ENCODE results near the gene CDC23. TPM values are rescaled to one million over a fixed set of nuclear protein-coding genes. Genes with fewer than 3 reads are reported as not detected.
"Not testable (repeated sequence)": the region's sequence is repeated elsewhere in the genome, so short reads cannot be mapped to it uniquely, and the experiment has no call there.

Gene CDC23
- polyA plus RNA-seq, 2 donors: 9.0 to 14.4 TPM

DNA sequence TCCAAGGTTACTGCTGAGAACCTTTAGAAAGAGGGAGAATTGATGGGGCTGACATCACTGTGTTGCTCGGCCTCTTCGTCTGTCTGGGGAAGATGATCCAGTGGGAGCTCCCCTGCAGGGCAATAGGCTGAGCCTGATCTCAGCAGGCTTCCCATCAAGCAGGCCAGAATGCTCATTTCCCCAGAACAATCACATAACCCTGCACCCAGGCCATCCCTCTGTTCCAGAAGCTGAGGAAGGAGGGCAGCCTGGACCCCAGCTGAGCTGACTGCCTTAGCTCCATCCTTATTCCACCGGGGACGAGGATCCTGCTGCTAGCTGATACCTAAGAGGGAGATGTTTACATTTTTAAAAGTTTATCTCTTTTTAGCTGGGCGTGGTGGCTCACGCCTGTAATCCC is 11.6 kb upstream of the CDC23 start:
- no peak overlapping the region for H3K4me3 ChIP-seq (ENCODE audit: low read depth in 1 of 2, low read length in 2 of 2)
- H3K4me1 ChIP-seq (ENCODE audit: control insufficient read depth in 2 of 2, insufficient read depth in 2 of 2, low read length in 1 of 2): no peaks in the 10 kb centered on the region
- WGBS, 2 donors: 85 to 86% methylated on average over 6 of the region's 6 CpGs
- H3K27me3 ChIP-seq (ENCODE audit: control insufficient read depth in 1 of 2, insufficient read depth in 2 of 2, low read length in 2 of 2): no peaks in the 10 kb centered on the region
- H3K9me3 ChIP-seq (ENCODE audit: control insufficient read depth in 2 of 2, insufficient read depth in 1 of 2, low read depth in 1 of 2, low read length in 1 of 2): peaks cover 0 to 4% of the 10 kb centered on the region in 2 donors
- no peak overlapping the region for H3K27ac ChIP-seq (ENCODE audit: low read depth in 2 of 2, low read length in 1 of 2)
- H3K36me3 ChIP-seq (ENCODE audit: control insufficient read depth in 2 of 2, insufficient read depth in 2 of 2, low read length in 1 of 2): no peaks in the 10 kb centered on the region

DNA sequence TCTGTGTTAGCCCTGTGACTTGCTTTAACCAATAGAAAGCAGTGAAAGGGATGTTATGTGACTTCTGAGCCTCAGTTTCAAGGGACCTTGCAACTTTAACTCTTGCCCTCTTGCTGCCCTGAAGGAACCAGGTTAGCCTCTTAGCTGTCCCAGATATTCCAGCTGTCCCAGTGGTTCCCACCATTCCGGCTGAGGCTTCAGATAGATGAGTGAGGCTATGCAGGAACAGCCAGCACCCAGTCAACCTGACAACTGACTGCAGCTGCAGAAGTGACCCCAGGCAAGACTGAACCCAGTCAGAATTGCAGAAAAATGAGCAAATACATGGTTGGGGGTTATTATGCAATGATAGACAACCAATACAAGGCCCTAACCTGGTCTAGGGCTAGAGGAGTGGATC is 10.4 kb upstream of the CDC23 start:
- no peaks in the 10 kb centered on the region for H3K36me3 ChIP-seq (ENCODE audit: control insufficient read depth in 2 of 2, insufficient read depth in 2 of 2, low read length in 1 of 2)
- 94 to 96% methylated on average over 1 of the region's 1 CpG for WGBS, 2 donors
- H3K4me1 ChIP-seq (ENCODE audit: control insufficient read depth in 2 of 2, insufficient read depth in 2 of 2, low read length in 1 of 2): no peaks in the 10 kb centered on the region
- no peak overlapping the region for H3K27ac ChIP-seq (ENCODE audit: low read depth in 2 of 2, low read length in 1 of 2)
- H3K9me3 ChIP-seq (ENCODE audit: control insufficient read depth in 2 of 2, insufficient read depth in 1 of 2, low read depth in 1 of 2, low read length in 1 of 2): peaks cover 0 to 4% of the 10 kb centered on the region in 2 donors
- H3K27me3 ChIP-seq (ENCODE audit: control insufficient read depth in 1 of 2, insufficient read depth in 2 of 2, low read length in 2 of 2): no peaks in the 10 kb centered on the region
- no peak overlapping the region for H3K4me3 ChIP-seq (ENCODE audit: low read depth in 1 of 2, low read length in 2 of 2)

DNA sequence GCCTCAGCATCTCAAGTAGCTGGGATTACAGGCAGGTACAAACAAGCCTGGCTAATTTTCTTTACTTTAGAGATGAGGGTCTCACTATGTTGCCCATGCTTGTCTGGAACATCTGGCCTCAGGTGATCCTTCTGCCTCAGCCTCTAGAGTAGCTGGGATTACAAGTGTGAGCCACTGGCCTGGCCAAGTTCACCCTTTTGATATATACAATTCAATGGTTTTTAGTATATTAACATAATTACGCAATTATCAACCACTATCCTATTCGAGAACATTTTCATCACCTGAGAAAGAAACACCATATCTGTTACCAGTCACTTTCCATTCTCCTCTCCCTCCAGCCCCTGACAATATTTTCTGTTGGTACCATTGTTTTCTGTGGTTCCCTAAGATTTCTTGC is 3.7 kb upstream of the CDC23 start:
- Histone ChIP-seq H3K4me1 (ENCODE audit: control insufficient read depth in 2 of 2, insufficient read depth in 2 of 2, low read length in 1 of 2) (no peaks in the 10 kb centered on the region), H3K27ac (ENCODE audit: low read depth in 2 of 2, low read length in 1 of 2) (no peak overlapping the region), H3K27me3 (ENCODE audit: control insufficient read depth in 1 of 2, insufficient read depth in 2 of 2, low read length in 2 of 2) (no peaks in the 10 kb centered on the region), H3K9me3 (ENCODE audit: control insufficient read depth in 2 of 2, insufficient read depth in 1 of 2, low read depth in 1 of 2, low read length in 1 of 2) (no peaks in the 10 kb centered on the region), H3K4me3 (ENCODE audit: low read depth in 1 of 2, low read length in 2 of 2) (no peak overlapping the region), H3K36me3 (ENCODE audit: control insufficient read depth in 2 of 2, insufficient read depth in 2 of 2, low read length in 1 of 2) (no peaks in the 10 kb centered on the region)
- 75 to 83% methylated on average over 2 of the region's 2 CpGs for WGBS, 2 donors

DNA sequence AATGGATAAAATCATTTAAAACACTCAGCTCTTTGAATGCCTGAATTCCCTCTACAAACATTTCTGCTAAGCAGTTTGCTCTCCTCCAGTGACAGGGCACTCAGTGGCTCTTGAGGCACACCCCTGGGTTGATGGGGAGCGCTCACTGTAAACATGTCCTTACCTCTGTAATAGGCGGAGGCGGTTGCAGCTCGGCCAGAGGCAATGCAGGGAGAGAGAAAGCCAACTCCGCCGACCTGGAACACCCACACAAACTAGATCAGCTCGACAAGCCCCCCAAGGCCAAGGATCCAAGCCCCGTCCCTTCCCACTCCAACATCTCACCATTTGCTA is 329 bp downstream of the CDC23 start:
- WGBS, 2 donors: 0% methylated on average over 8 of the region's 8 CpGs
- Histone ChIP-seq H3K36me3 (ENCODE audit: control insufficient read depth in 2 of 2, insufficient read depth in 2 of 2, low read length in 1 of 2) (peaks cover 0 to 6% of the 10 kb centered on the region in 2 donors), H3K4me1 (ENCODE audit: control insufficient read depth in 2 of 2, insufficient read depth in 2 of 2, low read length in 1 of 2) (no peaks in the 10 kb centered on the region), H3K9me3 (ENCODE audit: control insufficient read depth in 2 of 2, insufficient read depth in 1 of 2, low read depth in 1 of 2, low read length in 1 of 2) (no peaks in the 10 kb centered on the region), H3K27me3 (ENCODE audit: control insufficient read depth in 1 of 2, insufficient read depth in 2 of 2, low read length in 2 of 2) (no peaks in the 10 kb centered on the region), H3K4me3 (ENCODE audit: low read depth in 1 of 2, low read length in 2 of 2) (peak overlapping the region; percentile 86 to 99), H3K27ac (ENCODE audit: low read depth in 2 of 2, low read length in 1 of 2) (peak overlapping the region; percentile 54 to 93)

DNA sequence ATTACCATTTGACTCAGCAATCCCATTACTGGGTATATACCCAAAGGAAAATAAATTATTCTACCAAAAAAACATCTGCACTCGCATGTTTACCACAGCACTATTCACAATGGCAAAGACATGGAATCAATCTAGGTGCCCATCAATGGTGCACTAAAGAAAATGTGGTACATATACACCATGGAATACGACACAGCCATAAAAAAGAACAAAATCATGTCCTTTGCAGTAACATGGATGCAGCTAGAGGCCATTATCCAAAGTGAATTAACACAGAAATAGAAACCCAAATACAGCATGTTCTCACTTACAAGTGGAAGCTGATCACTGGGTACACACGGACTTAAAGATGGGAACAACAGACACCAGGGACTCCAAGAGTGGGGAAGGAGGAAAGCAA is 2.1 kb downstream of the CDC23 start:
- Histone ChIP-seq H3K36me3 (ENCODE audit: control insufficient read depth in 2 of 2, insufficient read depth in 2 of 2, low read length in 1 of 2) (peaks cover 0 to 6% of the 10 kb centered on the region in 2 donors), H3K27ac (ENCODE audit: low read depth in 2 of 2, low read length in 1 of 2) (no peak overlapping the region), H3K9me3 (ENCODE audit: control insufficient read depth in 2 of 2, insufficient read depth in 1 of 2, low read depth in 1 of 2, low read length in 1 of 2) (no peaks in the 10 kb centered on the region), H3K4me1 (ENCODE audit: control insufficient read depth in 2 of 2, insufficient read depth in 2 of 2, low read length in 1 of 2) (no peaks in the 10 kb centered on the region), H3K27me3 (ENCODE audit: control insufficient read depth in 1 of 2, insufficient read depth in 2 of 2, low read length in 2 of 2) (no peaks in the 10 kb centered on the region), H3K4me3 (ENCODE audit: low read depth in 1 of 2, low read length in 2 of 2) (no peak overlapping the region)
- WGBS, 2 donors: 94 to 95% methylated on average over 3 of the region's 3 CpGs

DNA sequence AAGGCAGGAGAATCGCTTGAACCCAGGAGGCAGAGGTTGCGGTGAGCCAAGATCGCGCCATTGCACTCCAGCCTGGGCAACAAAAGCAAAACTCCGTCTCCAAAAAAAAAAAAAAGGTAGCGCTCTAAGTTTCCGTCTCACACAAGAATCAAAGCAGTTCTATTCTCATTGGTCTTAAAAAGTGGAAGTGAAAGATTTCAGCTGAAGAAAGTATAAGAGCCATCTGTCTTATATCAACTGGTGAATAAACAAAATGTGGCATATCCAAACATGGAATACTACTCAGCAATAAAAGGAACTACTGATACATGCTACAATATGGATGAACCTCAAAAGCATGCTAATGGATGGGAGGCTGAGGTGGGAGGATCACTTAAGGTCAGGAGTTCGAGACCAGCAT is 19.3 kb downstream of the CDC23 start:
- H3K27me3 ChIP-seq (ENCODE audit: control insufficient read depth in 1 of 2, insufficient read depth in 2 of 2, low read length in 2 of 2); H3K27ac ChIP-seq (ENCODE audit: low read depth in 2 of 2, low read length in 1 of 2); H3K9me3 ChIP-seq (ENCODE audit: control insufficient read depth in 2 of 2, insufficient read depth in 1 of 2, low read depth in 1 of 2, low read length in 1 of 2); H3K4me3 ChIP-seq (ENCODE audit: low read depth in 1 of 2, low read length in 2 of 2); H3K4me1 ChIP-seq (ENCODE audit: control insufficient read depth in 2 of 2, insufficient read depth in 2 of 2, low read length in 1 of 2): not testable (repeated sequence)
- peaks cover 9 to 15% of the 10 kb centered on the region in 2 donors for H3K36me3 ChIP-seq (ENCODE audit: control insufficient read depth in 2 of 2, insufficient read depth in 2 of 2, low read length in 1 of 2)
- 91% methylated on average over 8 of the region's 8 CpGs for WGBS, 2 donors

DNA sequence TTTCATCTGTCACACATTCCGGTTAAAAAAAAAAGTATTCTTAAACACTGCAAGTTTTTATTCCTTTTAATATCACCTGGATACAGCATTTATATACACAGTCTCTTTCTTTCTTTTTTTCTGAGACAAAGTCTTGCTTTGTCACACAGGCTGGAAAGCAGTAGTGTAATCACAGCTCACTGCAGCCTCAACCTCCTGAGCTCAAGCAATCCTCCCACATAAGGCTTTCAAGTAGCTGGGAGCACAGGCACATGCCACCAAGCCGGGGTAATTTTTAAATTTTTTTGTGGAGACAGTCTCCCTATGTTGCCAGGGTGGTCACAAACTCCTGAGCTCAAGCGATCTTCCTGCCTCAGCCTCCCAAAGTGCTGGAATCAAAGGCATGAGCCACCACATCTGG is 20.3 kb downstream of the CDC23 start:
- peaks cover 10 to 17% of the 10 kb centered on the region in 2 donors for H3K36me3 ChIP-seq (ENCODE audit: control insufficient read depth in 2 of 2, insufficient read depth in 2 of 2, low read length in 1 of 2)
- 94 to 95% methylated on average over 3 of the region's 3 CpGs for WGBS, 2 donors
- no peaks in the 10 kb centered on the region for H3K27me3 ChIP-seq (ENCODE audit: control insufficient read depth in 1 of 2, insufficient read depth in 2 of 2, low read length in 2 of 2)
- no peak overlapping the region for H3K27ac ChIP-seq (ENCODE audit: low read depth in 2 of 2, low read length in 1 of 2)
- H3K4me3 ChIP-seq (ENCODE audit: low read depth in 1 of 2, low read length in 2 of 2): no peak overlapping the region
- H3K4me1 ChIP-seq (ENCODE audit: control insufficient read depth in 2 of 2, insufficient read depth in 2 of 2, low read length in 1 of 2): no peaks in the 10 kb centered on the region
- no peaks in the 10 kb centered on the region for H3K9me3 ChIP-seq (ENCODE audit: control insufficient read depth in 2 of 2, insufficient read depth in 1 of 2, low read depth in 1 of 2, low read length in 1 of 2)

DNA sequence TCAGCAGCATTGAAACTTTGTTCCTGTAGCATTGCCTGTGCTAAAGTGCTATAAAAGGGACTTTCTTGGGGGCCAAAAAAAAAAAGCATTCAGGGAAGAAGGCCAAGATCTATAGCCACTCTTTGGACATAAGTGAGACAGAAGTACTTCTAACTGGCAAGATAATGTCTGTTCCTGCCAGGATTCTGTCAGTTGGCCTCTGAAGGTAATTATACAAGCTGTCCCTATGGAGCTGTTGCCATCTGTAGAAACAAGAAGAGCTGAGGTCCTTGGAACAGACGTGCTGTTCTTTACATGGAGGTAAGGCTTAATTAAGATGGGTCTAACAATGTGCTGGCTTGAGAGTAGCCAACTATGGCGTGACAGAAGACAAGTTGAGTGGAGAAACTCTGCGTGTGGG is 24.5 kb downstream of the CDC23 start:
- Histone ChIP-seq H3K4me1 (ENCODE audit: control insufficient read depth in 2 of 2, insufficient read depth in 2 of 2, low read length in 1 of 2) (no peaks in the 10 kb centered on the region), H3K27ac (ENCODE audit: low read depth in 2 of 2, low read length in 1 of 2) (no peak overlapping the region), H3K27me3 (ENCODE audit: control insufficient read depth in 1 of 2, insufficient read depth in 2 of 2, low read length in 2 of 2) (no peaks in the 10 kb centered on the region), H3K36me3 (ENCODE audit: control insufficient read depth in 2 of 2, insufficient read depth in 2 of 2, low read length in 1 of 2) (peaks cover 15 to 22% of the 10 kb centered on the region in 2 donors), H3K9me3 (ENCODE audit: control insufficient read depth in 2 of 2, insufficient read depth in 1 of 2, low read depth in 1 of 2, low read length in 1 of 2) (no peaks in the 10 kb centered on the region), H3K4me3 (ENCODE audit: low read depth in 1 of 2, low read length in 2 of 2) (no peak overlapping the region)
- 85 to 91% methylated on average over 3 of the region's 3 CpGs for WGBS, 2 donors

DNA sequence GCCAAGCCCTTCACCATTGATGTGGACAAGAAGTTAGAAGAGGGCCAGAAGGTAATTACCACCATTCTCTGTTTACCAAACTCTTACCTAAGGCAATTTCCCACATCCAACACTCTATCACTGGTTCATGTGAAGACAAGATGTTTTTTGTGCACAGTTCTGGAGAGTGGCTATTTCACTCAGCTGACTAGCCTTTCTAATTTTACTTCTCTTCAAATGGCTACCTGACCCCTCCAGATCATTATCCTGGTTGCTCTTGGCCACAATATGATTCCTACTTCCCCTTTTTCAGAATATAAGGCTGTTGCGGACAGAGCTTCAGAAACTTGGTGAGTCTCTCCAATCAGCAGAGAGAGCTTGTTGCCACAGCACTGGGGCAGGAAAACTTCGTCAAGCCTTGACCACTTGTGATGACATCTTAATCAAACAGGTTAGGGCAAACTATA is 27.1 kb downstream of the CDC23 start:
- Histone ChIP-seq H3K27ac (ENCODE audit: low read depth in 2 of 2, low read length in 1 of 2) (no peak overlapping the region), H3K4me1 (ENCODE audit: control insufficient read depth in 2 of 2, insufficient read depth in 2 of 2, low read length in 1 of 2) (no peaks in the 10 kb centered on the region), H3K4me3 (ENCODE audit: low read depth in 1 of 2, low read length in 2 of 2) (no peak overlapping the region), H3K36me3 (ENCODE audit: control insufficient read depth in 2 of 2, insufficient read depth in 2 of 2, low read length in 1 of 2) (peaks cover 12 to 17% of the 10 kb centered on the region in 2 donors), H3K9me3 (ENCODE audit: control insufficient read depth in 2 of 2, insufficient read depth in 1 of 2, low read depth in 1 of 2, low read length in 1 of 2) (no peaks in the 10 kb centered on the region), H3K27me3 (ENCODE audit: control insufficient read depth in 1 of 2, insufficient read depth in 2 of 2, low read length in 2 of 2) (no peaks in the 10 kb centered on the region)
- 83 to 87% methylated on average over 2 of the region's 2 CpGs for WGBS, 2 donors

DNA sequence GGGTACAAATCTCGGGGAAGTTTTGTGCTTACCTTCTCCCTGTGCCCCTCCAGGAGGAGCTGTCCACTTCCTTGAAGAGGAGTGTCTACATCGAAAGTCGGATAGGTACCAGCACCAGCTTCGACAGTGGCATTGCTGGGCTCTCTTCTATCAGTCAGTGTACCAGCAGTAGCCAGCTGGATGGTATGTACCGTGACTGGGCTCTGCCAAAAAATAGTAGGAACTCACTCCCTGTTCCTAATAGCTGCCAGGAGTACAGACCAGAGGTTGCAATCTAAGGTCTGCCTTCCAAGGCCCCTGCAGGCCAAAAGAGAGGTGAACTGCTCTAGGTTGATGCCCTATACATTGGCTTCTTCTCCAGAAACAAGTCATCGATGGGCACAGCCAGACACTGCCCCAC is 30.3 kb downstream of the CDC23 start:
- no peak overlapping the region for H3K27ac ChIP-seq (ENCODE audit: low read depth in 2 of 2, low read length in 1 of 2)
- WGBS, 2 donors: 91 to 93% methylated on average over 6 of the region's 6 CpGs

More for the DNA sequence above, 30.3 kb downstream of the CDC23 start:
- H3K36me3 ChIP-seq (ENCODE audit: control insufficient read depth in 2 of 2, insufficient read depth in 2 of 2, low read length in 1 of 2): peaks cover 8% of the 10 kb centered on the region in 2 donors
- peaks cover 4 to 6% of the 10 kb centered on the region in 2 donors for H3K4me1 ChIP-seq (ENCODE audit: control insufficient read depth in 2 of 2, insufficient read depth in 2 of 2, low read length in 1 of 2)
- no peaks in the 10 kb centered on the region for H3K27me3 ChIP-seq (ENCODE audit: control insufficient read depth in 1 of 2, insufficient read depth in 2 of 2, low read length in 2 of 2)
- no peak overlapping the region for H3K4me3 ChIP-seq (ENCODE audit: low read depth in 1 of 2, low read length in 2 of 2)
- H3K9me3 ChIP-seq (ENCODE audit: control insufficient read depth in 2 of 2, insufficient read depth in 1 of 2, low read depth in 1 of 2, low read length in 1 of 2): no peaks in the 10 kb centered on the region

Data from esophagus (tissue), 2 donors.